ACC112 (cell line): ENCODE measurements around the gene TBC1D21.

ENCODE experiments used
- H2AFZ ChIP-seq: fragments of 200-600 bp; sonication (generic); one replicate; pipeline ENCODE4 v1.6.0; 2017; ENCODE audit warnings: antibody characterized with exemption, low read length; ENCODE audit not compliant: unreplicated experiment
- H3K27ac ChIP-seq: fragments of 200-600 bp; sonication (generic); 2 replicates; pipeline ENCODE4 v1.5.1; 2014; ENCODE audit warnings: low read depth, mild to moderate bottlenecking, antibody characterized with exemption, low read length, moderate library complexity
- H3K27me3 ChIP-seq: fragments of 200-600 bp; sonication (generic); 2 replicates; pipeline ENCODE4 v1.6.1; 2014; ENCODE audit warnings: mild to moderate bottlenecking, antibody characterized with exemption, low read length, moderate library complexity, mixed read lengths; ENCODE audit not compliant: insufficient read depth
- H3K36me3 ChIP-seq: fragments of 200-600 bp; sonication (generic); 2 replicates; pipeline ENCODE4 v1.6.1; 2016; ENCODE audit warnings: mild to moderate bottlenecking, antibody characterized with exemption, low read length, moderate library complexity, mixed read lengths; ENCODE audit not compliant: insufficient read depth
- H3K4me1 ChIP-seq: fragments of 200-600 bp; sonication (generic); one replicate; pipeline ENCODE4 v1.6.1; 2016; ENCODE audit warnings: low read length, mixed read lengths; ENCODE audit not compliant: insufficient read depth, unreplicated experiment, control insufficient read depth
- H3K4me3 ChIP-seq: fragments of 200-600 bp; sonication (generic); 2 replicates; pipeline ENCODE4 v1.5.1; 2014; ENCODE audit warnings: mild to moderate bottlenecking, low read depth, low read length
- H3K79me2 ChIP-seq: fragments of 200-600 bp; sonication (generic); one replicate; pipeline ENCODE4 v1.6.0; 2016; ENCODE audit warnings: low read length; ENCODE audit not compliant: control insufficient read depth, unreplicated experiment, insufficient read depth

The TBC1D21 gene

GRCh38 chr15:73923488-73924164, 50.3 kb downstream of the TBC1D21 start:
- Histone ChIP-seq H3K36me3 (peaks cover 11% of the 10 kb centered on the region), H3K27ac (peak overlapping the region; percentile 86), H3K27me3 (no peaks in the 10 kb centered on the region), H3K4me1 (peaks cover 59% of the 10 kb centered on the region), H3K79me2 (peaks cover 64% of the 10 kb centered on the region), H3K4me3 (peak overlapping the region; percentile 61), H2AFZ (no peak overlapping the region)

GRCh38 chr15:73924171-73924921, 51.0 kb downstream of the TBC1D21 start:
- peaks cover 71% of the 10 kb centered on the region for H3K79me2 ChIP-seq
- peak overlapping the region; percentile 86 for H3K27ac ChIP-seq
- peaks cover 6% of the 10 kb centered on the region; the same call in 1 of the 2 replicates for H3K36me3 ChIP-seq
- no peaks in the 10 kb centered on the region for H3K27me3 ChIP-seq
- no peak overlapping the region for H2AFZ ChIP-seq
- peaks cover 66% of the 10 kb centered on the region for H3K4me1 ChIP-seq
- H3K4me3 ChIP-seq = peak overlapping the region; percentile 95

GRCh38 chr15:73925848-73926218, 52.5 kb downstream of the TBC1D21 start:
- Histone ChIP-seq H3K27ac (peak overlapping the region; percentile 86), H3K4me1 (peaks cover 73% of the 10 kb centered on the region), H2AFZ (no peak overlapping the region), H3K79me2 (peaks cover 86% of the 10 kb centered on the region), H3K4me3 (peak overlapping the region; percentile 95), H3K27me3 (no peaks in the 10 kb centered on the region), H3K36me3 (no peaks in the 10 kb centered on the region)

GRCh38 chr15:73926219-73927002, 53.0 kb downstream of the TBC1D21 start, which contains the start of gene LOXL1:
Gene LOXL1 (plus strand): TSS chr15:73926462. CDS start chr15:73926784, 322 bp downstream.
- Histone ChIP-seq H2AFZ (peak within 1 kb of the TSS; percentile 7), H3K4me1 (peaks cover 73% of the 10 kb centered on the region), H3K79me2 (peaks cover 86% of the 10 kb centered on the region), H3K27ac (peak within 1 kb of the TSS; percentile 86), H3K4me3 (peak within 1 kb of the TSS; percentile 95), H3K27me3 (no peaks in the 10 kb centered on the region), H3K36me3 (no peaks in the 10 kb centered on the region)

- Histone ChIP-seq H2AFZ (peak overlapping the region; percentile 7), H3K79me2 (peaks cover 86% of the 10 kb centered on the region), H3K36me3 (no peaks in the 10 kb centered on the region), H3K4me3 (peak overlapping the region; percentile 95), H3K27me3 (no peaks in the 10 kb centered on the region), H3K4me1 (peaks cover 73% of the 10 kb centered on the region), H3K27ac (peak overlapping the region; percentile 86)
Measured at GRCh38 chr15:73927003-73927475, 53.7 kb downstream of the TBC1D21 start.

GRCh38 chr15:73927476-73928240, 54.3 kb downstream of the TBC1D21 start:
- peak overlapping the region; percentile 7 for H2AFZ ChIP-seq
- peak overlapping the region; percentile 95 for H3K4me3 ChIP-seq
- H3K79me2 ChIP-seq = peaks cover 87% of the 10 kb centered on the region
- H3K27me3 ChIP-seq = no peaks in the 10 kb centered on the region
- H3K36me3 ChIP-seq = 0 out of 2 replicates have a peak, but pooled peaks cover 3% of the 10 kb centered on the region
- H3K27ac ChIP-seq = peak overlapping the region; percentile 86
- H3K4me1 ChIP-seq = peaks cover 72% of the 10 kb centered on the region

GRCh38 chr15:73928241-73928579, 54.8 kb downstream of the TBC1D21 start:
- Histone ChIP-seq H3K36me3 (0 out of 2 replicates have a peak, but pooled peaks cover 3% of the 10 kb centered on the region), H2AFZ (no peak overlapping the region), H3K27ac (peak overlapping the region; percentile 86), H3K27me3 (no peaks in the 10 kb centered on the region), H3K4me1 (peaks cover 72% of the 10 kb centered on the region), H3K4me3 (peak overlapping the region; percentile 95), H3K79me2 (peaks cover 88% of the 10 kb centered on the region)

GRCh38 chr15:73928971-73929627, 55.7 kb downstream of the TBC1D21 start:
- no peak overlapping the region for H2AFZ ChIP-seq
- H3K79me2 ChIP-seq = peaks cover 93% of the 10 kb centered on the region
- H3K4me3 ChIP-seq = peak overlapping the region; percentile 95
- 0 out of 2 replicates have a peak, but pooled peaks cover 3% of the 10 kb centered on the region for H3K36me3 ChIP-seq
- no peaks in the 10 kb centered on the region for H3K27me3 ChIP-seq
- peaks cover 72% of the 10 kb centered on the region for H3K4me1 ChIP-seq
- no peak overlapping the region for H3K27ac ChIP-seq

GRCh38 chr15:73930371-73930770, 57.0 kb downstream of the TBC1D21 start:
- Histone ChIP-seq H2AFZ (no peak overlapping the region), H3K27ac (peak overlapping the region; percentile 16; the same call in 1 of the 2 replicates), H3K27me3 (no peaks in the 10 kb centered on the region), H3K4me1 (peaks cover 69% of the 10 kb centered on the region), H3K4me3 (peak overlapping the region; percentile 95), H3K36me3 (0 out of 2 replicates have a peak, but pooled peaks cover 3% of the 10 kb centered on the region), H3K79me2 (peaks cover 96% of the 10 kb centered on the region)
